ENCODE results near the gene GPD2.
"Not testable (repeated sequence)": the region's sequence is repeated elsewhere in the genome, so short reads cannot be mapped to it uniquely, and the experiment has no call there.

GPD2 gene

DNA sequence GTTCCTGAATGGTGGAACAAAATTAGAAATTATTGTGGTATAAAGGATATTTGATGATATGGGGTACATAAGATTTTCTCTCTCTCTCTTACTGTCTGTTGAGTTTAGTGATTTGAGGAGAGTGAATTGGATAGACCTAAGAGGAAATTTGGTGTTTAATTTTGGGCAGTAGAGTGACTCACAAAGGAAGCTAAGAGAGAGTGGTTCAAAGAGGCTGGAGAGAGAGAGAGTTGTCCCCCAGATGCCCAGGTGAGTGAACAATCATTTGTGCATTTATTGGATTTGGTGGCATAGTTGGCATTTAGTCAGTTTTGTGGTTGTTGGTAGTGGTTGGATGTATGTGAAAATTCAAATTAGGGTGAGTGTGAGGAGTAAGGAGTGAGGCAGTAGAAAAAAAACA, 56.8 kb downstream of the GPD2 start:
- Histone ChIP-seq H2AK5ac (ENCODE audit: low read length) (no peak overlapping the region), H3K4me3 (ENCODE audit: low read length) (no peak overlapping the region), H3K27me3 (ENCODE audit: insufficient read depth, low read length, poor library complexity) (no peaks in the 10 kb centered on the region), H3K23ac (ENCODE audit: low read length) (no peak overlapping the region), H3K4ac (ENCODE audit: low read depth, low read length) (no peak overlapping the region), H3K79me2 (ENCODE audit: control insufficient read depth, insufficient read depth, low read length) (no peaks in the 10 kb centered on the region), H3K79me1 (ENCODE audit: low read length) (peaks cover 2% of the 10 kb centered on the region), H3K36me3 (ENCODE audit: control insufficient read depth, insufficient read depth, low read length) (no peaks in the 10 kb centered on the region), H4K5ac (ENCODE audit: low read length) (no peak overlapping the region), H3K56ac (ENCODE audit: low read length) (no peak overlapping the region), H3K18ac (ENCODE audit: low read length) (no peak overlapping the region), H3K9ac (ENCODE audit: low read length) (no peak overlapping the region), H2BK15ac (replicated peaks; ENCODE audit: low read depth) (no peak overlapping the region), H2BK5ac (ENCODE audit: low read length) (no peak overlapping the region), H3K4me1 (ENCODE audit: control insufficient read depth, low read depth, low read length) (no peaks in the 10 kb centered on the region), H2BK120ac (ENCODE audit: low read depth, low read length) (no peak overlapping the region), H4K8ac (ENCODE audit: low read depth, low read length) (no peak overlapping the region), H3K27ac (ENCODE audit: low read depth, low read length) (no peak overlapping the region), H3K4me2 (ENCODE audit: low read length) (no peak overlapping the region)
- no peak for DNase-seq

DNA sequence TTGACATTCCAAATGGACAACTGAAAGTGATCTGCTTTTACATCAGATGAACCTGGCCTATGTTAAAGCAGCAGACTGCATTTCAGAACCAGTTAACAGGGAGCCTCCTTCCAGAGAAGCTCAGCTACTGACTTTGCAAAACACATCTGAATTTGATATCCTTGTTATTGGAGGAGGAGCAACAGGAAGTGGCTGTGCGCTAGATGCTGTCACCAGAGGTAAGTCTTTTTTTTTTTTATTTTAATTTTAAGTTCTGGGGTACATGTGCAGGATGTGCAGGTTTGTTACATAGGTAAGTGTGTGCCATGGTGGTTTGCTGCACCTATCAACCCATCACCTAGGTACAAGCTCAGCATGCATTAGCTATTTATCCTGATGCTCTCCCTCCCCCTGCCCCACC, 59.8 kb downstream of the GPD2 start:
- WGBS (ENCODE audit: extremely low coverage, insufficient coverage, low lambda C conversion rate), result no CpG with 5 or more reads among the region's 1 CpG

DNA sequence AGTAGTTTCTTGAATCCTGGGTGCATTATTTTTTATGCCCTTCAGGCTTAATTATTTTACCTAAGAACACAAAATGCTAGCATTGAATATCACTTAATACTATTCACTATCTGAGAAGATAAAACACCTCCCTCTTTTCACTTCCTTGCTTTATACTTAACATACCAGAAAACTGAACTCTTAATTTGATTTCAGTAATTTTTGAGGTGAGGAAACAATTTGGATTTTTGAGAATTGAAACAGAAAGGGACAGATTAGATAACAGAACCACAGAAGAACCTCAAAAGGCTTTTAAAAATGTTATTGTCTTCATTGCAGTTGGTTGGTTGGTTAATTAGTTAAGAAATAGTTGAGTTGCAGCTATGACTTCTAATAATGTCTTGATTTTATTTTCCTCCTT, 69.5 kb downstream of the GPD2 start:
- H4K8ac ChIP-seq (ENCODE audit: low read depth, low read length), result no peak overlapping the region
- H3K4me2 ChIP-seq (ENCODE audit: low read length), result no peak overlapping the region
- H3K36me3 ChIP-seq (ENCODE audit: control insufficient read depth, insufficient read depth, low read length), result no peaks in the 10 kb centered on the region
- H3K79me2 ChIP-seq (ENCODE audit: control insufficient read depth, insufficient read depth, low read length), result no peaks in the 10 kb centered on the region
- no peak overlapping the region for H3K18ac ChIP-seq (ENCODE audit: low read length)
- H3K27me3 ChIP-seq (ENCODE audit: insufficient read depth, low read length, poor library complexity), result no peaks in the 10 kb centered on the region
- H3K23ac ChIP-seq (ENCODE audit: low read length), result no peak overlapping the region
- no peak overlapping the region for H3K56ac ChIP-seq (ENCODE audit: low read length)
- DNase-seq, result no peak
- no peak overlapping the region for H2BK120ac ChIP-seq (ENCODE audit: low read depth, low read length)
- no peak overlapping the region for H4K5ac ChIP-seq (ENCODE audit: low read length)
- H3K4ac ChIP-seq (ENCODE audit: low read depth, low read length), result no peak overlapping the region
- no peak overlapping the region for H3K4me3 ChIP-seq (ENCODE audit: low read length)
- H3K9ac ChIP-seq (ENCODE audit: low read length), result no peak overlapping the region
- no peak overlapping the region for H2AK5ac ChIP-seq (ENCODE audit: low read length)
- H2BK15ac ChIP-seq (replicated peaks; ENCODE audit: low read depth), result no peak overlapping the region
- H2BK5ac ChIP-seq (ENCODE audit: low read length), result no peak overlapping the region
- H3K27ac ChIP-seq (ENCODE audit: low read depth, low read length), result no peak overlapping the region
- H3K4me1 ChIP-seq (ENCODE audit: control insufficient read depth, low read depth, low read length), result no peaks in the 10 kb centered on the region
- H3K79me1 ChIP-seq (ENCODE audit: low read length), result no peaks in the 10 kb centered on the region

More for the DNA sequence above, 59.8 kb downstream of the GPD2 start:
- not testable (repeated sequence) for H2AK5ac ChIP-seq (ENCODE audit: low read length); H3K27me3 ChIP-seq (ENCODE audit: insufficient read depth, low read length, poor library complexity); H3K79me2 ChIP-seq (ENCODE audit: control insufficient read depth, insufficient read depth, low read length); H3K79me1 ChIP-seq (ENCODE audit: low read length); H2BK120ac ChIP-seq (ENCODE audit: low read depth, low read length); H3K18ac ChIP-seq (ENCODE audit: low read length); H3K27ac ChIP-seq (ENCODE audit: low read depth, low read length); H4K8ac ChIP-seq (ENCODE audit: low read depth, low read length); H3K4me1 ChIP-seq (ENCODE audit: control insufficient read depth, low read depth, low read length); H3K36me3 ChIP-seq (ENCODE audit: control insufficient read depth, insufficient read depth, low read length); H3K23ac ChIP-seq (ENCODE audit: low read length); H3K56ac ChIP-seq (ENCODE audit: low read length); H2BK5ac ChIP-seq (ENCODE audit: low read length); H3K4ac ChIP-seq (ENCODE audit: low read depth, low read length); H3K4me3 ChIP-seq (ENCODE audit: low read length); H3K4me2 ChIP-seq (ENCODE audit: low read length); H2BK15ac ChIP-seq (replicated peaks; ENCODE audit: low read depth); H4K5ac ChIP-seq (ENCODE audit: low read length); H3K9ac ChIP-seq (ENCODE audit: low read length); DNase-seq

DNA sequence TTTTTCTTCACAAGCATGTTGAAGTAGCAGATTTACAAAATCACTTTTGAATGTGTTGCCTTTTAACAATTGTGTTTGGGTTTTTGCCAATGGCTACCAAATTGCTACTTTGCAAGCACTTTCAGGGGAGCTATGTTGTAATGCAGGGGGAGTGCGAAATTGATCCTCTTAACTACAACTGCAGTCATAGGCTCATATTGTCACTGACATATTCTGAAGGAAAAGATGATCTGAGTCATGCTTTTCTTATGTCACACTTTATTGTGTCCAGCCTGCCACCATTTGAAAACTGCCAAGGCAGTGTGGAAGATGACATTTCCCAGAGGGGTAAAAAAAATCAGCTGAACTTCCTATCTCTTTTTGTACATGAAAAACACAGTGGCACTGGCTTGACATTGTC, 74.9 kb downstream of the GPD2 start:
- Histone ChIP-seq H3K27me3 (ENCODE audit: insufficient read depth, low read length, poor library complexity) (no peaks in the 10 kb centered on the region), H2BK15ac (replicated peaks; ENCODE audit: low read depth) (no peak overlapping the region), H3K4me3 (ENCODE audit: low read length) (no peak overlapping the region), H3K79me1 (ENCODE audit: low read length) (no peaks in the 10 kb centered on the region), H2BK120ac (ENCODE audit: low read depth, low read length) (no peak overlapping the region), H3K18ac (ENCODE audit: low read length) (no peak overlapping the region), H4K5ac (ENCODE audit: low read length) (no peak overlapping the region), H2AK5ac (ENCODE audit: low read length) (no peak overlapping the region), H3K36me3 (ENCODE audit: control insufficient read depth, insufficient read depth, low read length) (no peaks in the 10 kb centered on the region), H3K4ac (ENCODE audit: low read depth, low read length) (no peak overlapping the region), H3K9ac (ENCODE audit: low read length) (no peak overlapping the region), H3K4me2 (ENCODE audit: low read length) (no peak overlapping the region), H3K23ac (ENCODE audit: low read length) (no peak overlapping the region), H3K56ac (ENCODE audit: low read length) (no peak overlapping the region), H2BK5ac (ENCODE audit: low read length) (no peak overlapping the region), H4K8ac (ENCODE audit: low read depth, low read length) (no peak overlapping the region), H3K27ac (ENCODE audit: low read depth, low read length) (no peak overlapping the region), H3K79me2 (ENCODE audit: control insufficient read depth, insufficient read depth, low read length) (no peaks in the 10 kb centered on the region), H3K4me1 (ENCODE audit: control insufficient read depth, low read depth, low read length) (no peaks in the 10 kb centered on the region)
- WGBS (ENCODE audit: extremely low coverage, insufficient coverage, low lambda C conversion rate), result no CpG with 5 or more reads among the region's 1 CpG
- DNase-seq, result no peak

DNA sequence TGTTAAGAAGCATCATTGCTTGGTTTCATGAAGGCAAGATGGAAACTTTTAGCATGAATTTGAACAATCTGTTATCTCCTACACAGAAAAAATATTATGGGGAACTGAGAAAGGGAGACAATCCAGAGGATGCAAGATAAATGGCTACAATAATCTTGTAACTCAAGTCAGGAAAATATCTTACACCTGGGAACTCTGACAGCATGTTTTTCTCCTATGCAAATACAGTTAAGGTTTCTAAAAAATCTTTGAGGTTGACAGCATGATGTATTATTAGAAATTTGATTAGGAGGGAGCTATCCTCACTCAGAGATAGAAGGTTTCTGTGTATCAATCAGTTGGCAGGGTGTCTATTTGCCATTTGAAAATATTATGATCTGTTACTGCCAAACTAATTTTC, 75.6 kb downstream of the GPD2 start:
- H3K4me1 ChIP-seq (ENCODE audit: control insufficient read depth, low read depth, low read length), result no peaks in the 10 kb centered on the region
- no peak overlapping the region for H3K4ac ChIP-seq (ENCODE audit: low read depth, low read length)
- H3K27ac ChIP-seq (ENCODE audit: low read depth, low read length), result no peak overlapping the region
- H3K4me3 ChIP-seq (ENCODE audit: low read length), result no peak overlapping the region
- H3K4me2 ChIP-seq (ENCODE audit: low read length), result no peak overlapping the region
- no peaks in the 10 kb centered on the region for H3K27me3 ChIP-seq (ENCODE audit: insufficient read depth, low read length, poor library complexity)
- H2AK5ac ChIP-seq (ENCODE audit: low read length), result no peak overlapping the region
- no peak overlapping the region for H3K23ac ChIP-seq (ENCODE audit: low read length)
- H4K8ac ChIP-seq (ENCODE audit: low read depth, low read length), result no peak overlapping the region
- no peaks in the 10 kb centered on the region for H3K36me3 ChIP-seq (ENCODE audit: control insufficient read depth, insufficient read depth, low read length)
- no peaks in the 10 kb centered on the region for H3K79me2 ChIP-seq (ENCODE audit: control insufficient read depth, insufficient read depth, low read length)
- no peak overlapping the region for H3K18ac ChIP-seq (ENCODE audit: low read length)
- H3K79me1 ChIP-seq (ENCODE audit: low read length), result no peaks in the 10 kb centered on the region
- no peak for DNase-seq
- H4K5ac ChIP-seq (ENCODE audit: low read length), result no peak overlapping the region
- no peak overlapping the region for H2BK120ac ChIP-seq (ENCODE audit: low read depth, low read length)
- no peak overlapping the region for H3K56ac ChIP-seq (ENCODE audit: low read length)
- no peak overlapping the region for H2BK5ac ChIP-seq (ENCODE audit: low read length)
- no peak overlapping the region for H3K9ac ChIP-seq (ENCODE audit: low read length)
- no peak overlapping the region for H2BK15ac ChIP-seq (replicated peaks; ENCODE audit: low read depth)

DNA sequence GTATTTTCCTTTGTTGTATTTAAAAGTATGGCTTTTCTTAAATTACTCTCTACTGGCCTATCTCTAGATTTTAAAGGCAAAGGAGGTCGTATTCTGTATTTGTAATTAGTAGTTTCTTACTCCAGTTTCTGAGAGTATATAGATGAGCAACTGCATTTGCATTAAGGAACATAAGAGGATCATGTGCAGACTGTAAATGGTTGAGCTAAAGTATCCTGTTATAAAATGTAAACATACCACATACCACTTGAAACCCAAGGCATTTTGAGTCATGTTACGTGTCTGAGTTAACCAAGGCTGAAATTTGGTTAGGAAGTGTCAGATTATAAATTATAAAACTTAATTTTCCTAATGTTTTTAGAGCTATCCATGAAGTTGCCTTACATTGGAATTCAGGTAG, 76.3 kb downstream of the GPD2 start:
- Histone ChIP-seq H3K4me1 (ENCODE audit: control insufficient read depth, low read depth, low read length) (no peaks in the 10 kb centered on the region), H2BK5ac (ENCODE audit: low read length) (no peak overlapping the region), H3K27me3 (ENCODE audit: insufficient read depth, low read length, poor library complexity) (no peaks in the 10 kb centered on the region), H2AK5ac (ENCODE audit: low read length) (no peak overlapping the region), H4K5ac (ENCODE audit: low read length) (no peak overlapping the region), H3K56ac (ENCODE audit: low read length) (no peak overlapping the region), H3K9ac (ENCODE audit: low read length) (no peak overlapping the region), H3K79me2 (ENCODE audit: control insufficient read depth, insufficient read depth, low read length) (no peaks in the 10 kb centered on the region), H3K18ac (ENCODE audit: low read length) (no peak overlapping the region), H3K79me1 (ENCODE audit: low read length) (no peaks in the 10 kb centered on the region), H3K4me3 (ENCODE audit: low read length) (no peak overlapping the region), H2BK15ac (replicated peaks; ENCODE audit: low read depth) (no peak overlapping the region), H3K4ac (ENCODE audit: low read depth, low read length) (no peak overlapping the region), H2BK120ac (ENCODE audit: low read depth, low read length) (no peak overlapping the region), H4K8ac (ENCODE audit: low read depth, low read length) (no peak overlapping the region), H3K4me2 (ENCODE audit: low read length) (no peak overlapping the region), H3K27ac (ENCODE audit: low read depth, low read length) (no peak overlapping the region), H3K36me3 (ENCODE audit: control insufficient read depth, insufficient read depth, low read length) (no peaks in the 10 kb centered on the region), H3K23ac (ENCODE audit: low read length) (no peak overlapping the region)
- WGBS (ENCODE audit: extremely low coverage, insufficient coverage, low lambda C conversion rate), result no CpG with 5 or more reads among the region's 2 CpGs
- DNase-seq, result no peak
